Right ventricle myocardium inferior (tissue), 1 donor: ENCODE measurements around the gene LHCGR. TPM values are rescaled to one million over a fixed set of nuclear protein-coding genes. Genes with fewer than 3 reads are reported as not detected.
A peak's percentile ranks its signal among the peaks of the same experiment; 100 is the strongest.

Source experiments
- ATAC-seq: fragments of 200-7000 bp; cut with Tn5 transposase; one replicate; pipeline ENCODE4 v1.9.1; 2020; ENCODE audit warnings: mild to moderate bottlenecking, moderate library complexity
- DNase-seq: peaks from one replicate; pipeline ENCODE4 v3.0.0; 2021; ENCODE audit errors: missing footprints
- intact Hi-C: fragments of 100-400 bp; cut with DNase I; formaldehyde crosslinking; loops from one replicate; pipeline ENCODE4 v1.11.0; 2022
- long read RNA-seq: library from polyadenylated mRNA; unstranded; transcript quantifications from one replicate; pipeline ENCODE4 v2.0.0, GENCODE V29; 2021
- total RNA-seq: library from RNA; stranded (reverse); fragmentation: NEBNext Ultra II Directional; extraction: Animal tissue kit (Norgen Biotek cat#: 25700); gene quantifications from one replicate; pipeline ENCODE4 v1.2.1, GENCODE V29; 2021
- donor health status: DM: no; HTN: yes; CAD: no; lungs with severe emphysema.

Gene LHCGR
- total RNA-seq: 0.11 TPM
- long read RNA-seq: 0 reads

GRCh38 chr2:48755473-48755872, at the start of gene LHCGR:
TSS of gene LHCGR (minus strand) at chr2:48755724. CDS start at chr2:48755671, 53 bp downstream.
- intact Hi-C loops: no loop called here
- DNase-seq (no peak), ATAC-seq (peak; percentile 39)

GRCh38 chr2:48799601-48800000, 44.1 kb upstream of the LHCGR start:
- DNase-seq (no peak), ATAC-seq (no peak)
- intact Hi-C loops: no loop called here

GRCh38 chr2:48795065-48795464, 39.5 kb upstream of the LHCGR start:
- DNase-seq (no peak), ATAC-seq (no peak)
- intact Hi-C loops: no loop called here

- intact Hi-C loops: no loop called here
- no peak for DNase-seq
- no peak for ATAC-seq
Observed at GRCh38 chr2:48793671-48794070, 38.1 kb upstream of the LHCGR start.

DNA sequence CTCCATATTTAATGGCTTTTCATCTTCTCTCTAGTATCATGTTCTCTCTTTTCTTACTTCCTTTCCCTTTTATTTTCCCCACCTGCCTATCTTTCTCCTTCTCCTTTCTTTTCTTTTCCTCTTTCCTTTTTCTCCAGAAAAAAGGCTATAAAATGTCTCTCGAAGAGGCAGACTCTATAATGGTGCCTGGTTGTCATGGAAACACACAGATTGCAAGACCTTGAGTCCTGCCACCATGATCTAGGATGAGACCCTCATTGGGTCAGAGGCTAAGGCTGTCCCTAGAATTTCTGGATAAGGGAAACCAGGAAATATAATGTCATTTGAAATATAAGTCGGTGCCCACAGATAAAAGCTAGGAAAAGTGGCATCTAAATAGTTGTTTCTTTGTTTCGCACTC, 36.5 kb upstream of the LHCGR start:
- DNase-seq (no peak), ATAC-seq (no peak)
- intact Hi-C loops: no loop called here

GRCh38 chr2:48790407-48791170, 35.1 kb upstream of the LHCGR start:
- ATAC-seq: no peak
- intact Hi-C loops: no loop called here
- DNase-seq: no peak

DNA sequence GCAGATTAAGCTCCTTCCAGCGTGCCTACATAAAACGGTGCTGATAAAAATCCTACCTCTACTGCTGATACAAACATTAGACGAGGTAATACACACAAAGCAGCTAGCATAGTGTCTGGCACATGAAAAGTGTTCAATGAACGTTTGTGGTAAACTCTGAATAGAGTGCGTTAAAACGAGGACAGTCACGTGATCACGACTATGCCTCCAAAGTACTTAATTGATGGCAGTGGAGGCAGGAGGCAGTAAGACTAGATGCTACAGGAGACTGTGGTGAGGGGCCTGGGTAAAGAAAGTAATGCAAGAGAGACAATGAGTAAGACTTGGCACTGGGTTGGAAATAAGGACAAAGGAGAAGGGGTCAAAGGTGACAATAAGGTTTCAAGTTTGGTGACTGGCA, 32.1 kb upstream of the LHCGR start:
- intact Hi-C loops: no loop called here
- ATAC-seq: no peak
- DNase-seq: no peak

- no peak for DNase-seq
- no peak for ATAC-seq
- intact Hi-C loops: no loop called here
Observed at GRCh38 chr2:48781366-48781765, 25.8 kb upstream of the LHCGR start.

GRCh38 chr2:48779019-48779716, 23.6 kb upstream of the LHCGR start:
- no peak for ATAC-seq
- intact Hi-C loops: no loop called here
- no peak for DNase-seq

DNA sequence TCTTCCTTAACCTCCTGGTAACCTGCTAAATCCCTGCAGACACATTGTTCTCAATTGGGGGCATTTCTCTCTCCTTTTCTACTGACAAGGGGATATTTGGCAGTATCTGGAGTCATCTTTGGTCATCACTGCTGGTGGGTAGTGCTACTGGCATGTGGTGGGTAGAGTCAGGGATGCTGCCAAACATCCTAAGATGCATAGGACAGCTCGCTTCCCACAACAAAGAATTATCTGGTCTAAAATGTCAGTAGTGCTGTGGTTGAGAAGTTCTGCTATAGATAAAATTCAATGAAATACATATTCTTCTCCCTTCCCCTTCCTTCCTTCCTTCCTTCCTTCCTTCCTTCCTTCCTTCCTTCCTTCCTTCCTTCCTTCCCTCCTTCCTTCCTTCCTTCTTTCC, 18.7 kb upstream of the LHCGR start:
- ATAC-seq (no peak), DNase-seq (no peak)
- intact Hi-C loops: no loop called here

DNA sequence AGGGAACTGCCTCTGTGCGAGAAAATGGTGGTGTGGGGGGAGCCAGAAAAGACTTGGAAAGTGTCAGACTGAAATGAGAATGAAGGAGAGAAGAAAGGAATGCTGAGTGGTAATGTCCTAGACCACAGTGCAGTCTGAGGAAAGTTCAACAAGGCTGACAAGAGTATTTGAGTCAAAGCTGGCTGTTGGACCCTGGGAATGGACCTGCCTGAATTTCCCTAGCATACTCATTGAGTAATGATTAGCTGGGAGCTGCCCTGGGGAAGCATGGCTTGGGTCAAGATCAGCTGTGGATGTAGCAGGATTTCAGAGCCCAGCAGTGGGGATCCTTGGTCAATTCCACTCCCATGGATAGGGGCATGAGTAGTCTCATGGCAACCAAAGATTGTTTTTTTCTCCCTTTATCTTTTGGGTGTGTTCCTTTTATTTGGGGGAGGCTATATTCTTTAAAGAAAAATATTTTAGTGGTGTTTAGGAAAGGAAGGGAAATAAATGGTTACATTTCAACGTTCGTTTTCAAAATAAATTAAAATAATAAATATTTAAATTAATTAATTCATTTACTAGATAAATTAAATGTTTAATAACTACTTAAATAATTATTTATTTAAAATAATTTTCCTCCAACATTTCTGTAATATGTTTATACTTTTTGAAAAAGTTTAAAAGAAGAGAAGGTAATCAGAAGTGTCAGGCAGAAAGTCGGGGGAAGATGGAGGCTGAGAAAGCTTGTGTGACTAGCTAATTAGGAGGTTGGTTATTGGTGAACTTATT, 15.9 kb upstream of the LHCGR start:
- ATAC-seq: no peak
- intact Hi-C loops: no loop called here
- no peak for DNase-seq

- intact Hi-C loops: no loop called here
- DNase-seq: no peak
Observed at GRCh38 chr2:48770181-48770580, 14.7 kb upstream of the LHCGR start.

DNA sequence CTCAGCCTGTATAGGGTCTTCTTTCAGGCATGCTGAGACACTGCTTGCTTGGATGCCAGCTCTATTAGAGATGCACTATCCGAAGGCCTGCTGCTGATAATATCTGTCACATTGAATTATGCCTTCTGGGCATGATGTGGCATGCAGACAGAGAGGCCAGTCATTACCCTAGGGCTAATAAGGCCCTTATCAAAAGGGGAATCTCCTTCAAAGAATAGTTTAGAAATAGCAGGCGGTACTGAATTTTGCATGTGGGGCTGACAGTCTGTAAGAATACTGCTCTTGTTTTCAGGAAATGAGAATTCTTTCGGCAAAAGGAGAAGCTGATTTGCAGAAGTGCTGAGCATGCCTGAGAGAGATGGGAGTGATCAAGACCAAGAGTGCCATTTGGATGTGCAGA, 13.1 kb upstream of the LHCGR start:
- intact Hi-C loops: no loop called here
- no peak for ATAC-seq

More at GRCh38 chr2:48770181-48770580, 14.7 kb upstream of the LHCGR start:
- ATAC-seq: no peak

GRCh38 chr2:48767330-48767729, 11.8 kb upstream of the LHCGR start:
- DNase-seq: no peak
- no peak for ATAC-seq
- intact Hi-C loops: no loop called here

More for the DNA sequence above, 13.1 kb upstream of the LHCGR start:
- DNase-seq: no peak

DNA sequence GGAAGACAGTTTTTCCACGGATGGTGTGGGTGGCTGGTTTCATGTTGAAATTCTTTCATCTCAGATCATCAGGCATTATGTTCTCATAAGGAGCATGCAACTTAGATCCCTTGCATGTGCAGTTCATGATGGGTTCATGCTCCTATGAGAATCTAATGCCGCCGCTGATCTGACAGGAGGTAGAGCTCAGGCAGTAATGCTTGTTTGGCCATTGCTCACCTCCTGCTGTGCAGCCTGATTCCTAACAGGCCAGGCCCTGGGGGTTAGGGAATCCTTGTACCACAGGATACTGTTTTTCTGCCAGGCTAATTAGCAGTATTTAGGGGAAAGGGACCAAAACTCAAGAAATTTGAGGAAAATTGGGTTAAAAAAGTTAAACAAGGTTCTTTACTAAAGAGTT, 5.3 kb upstream of the LHCGR start:
- DNase-seq: no peak

GRCh38 chr2:48759682-48760081, 4.2 kb upstream of the LHCGR start:
- DNase-seq (no peak), ATAC-seq (no peak)
- intact Hi-C loops: no loop called here

More for the DNA sequence above, 5.3 kb upstream of the LHCGR start:
- intact Hi-C loops: no loop called here
- no peak for ATAC-seq

DNA sequence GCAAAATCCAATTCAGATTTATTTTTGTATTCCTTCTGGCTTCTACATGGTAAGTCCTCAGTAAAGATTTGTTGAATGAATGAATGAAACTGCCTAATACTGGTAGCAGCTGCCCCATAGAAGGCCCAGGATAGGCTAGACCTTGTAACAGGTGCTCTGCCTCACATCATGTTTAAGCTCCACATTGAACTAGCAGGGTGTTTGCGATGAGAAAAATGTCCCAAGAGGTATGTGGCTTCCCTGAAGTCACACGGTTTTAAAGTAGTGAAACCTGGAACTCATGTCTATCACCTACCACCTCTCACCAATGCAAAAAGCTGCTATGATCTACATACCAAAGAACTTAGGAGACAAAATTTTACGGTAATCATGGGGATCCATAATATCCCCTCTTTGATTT, 765 bp upstream of the LHCGR start:
- intact Hi-C loops: no loop called here
- ATAC-seq (no peak), DNase-seq (no peak)

GRCh38 chr2:48754874-48755273, 650 bp downstream of the LHCGR start:
- intact Hi-C loops: no loop called here
- DNase-seq (no peak), ATAC-seq (no peak)

- DNase-seq (no peak), ATAC-seq (no peak)
- intact Hi-C loops: no loop called here
Observed at GRCh38 chr2:48753228-48753627, 2.3 kb downstream of the LHCGR start.
